H1 (cell line): Measurements from ENCODE around the gene TIAM2. TPM values are rescaled to one million over a fixed set of nuclear protein-coding genes. Genes with fewer than 3 reads are reported as not detected.

Experiments
- CHD2 ChIP-seq: IDR thresholded peaks from 2 replicates; pipeline ENCODE4 v1.6.1; 2012; ENCODE audit warnings: low read length, improper control_type of control experiment
- POU5F1 ChIP-seq: IDR thresholded peaks from 2 replicates; pipeline ENCODE4 v1.6.1; 2011; ENCODE audit warnings: low read depth, mild to moderate bottlenecking, low read length, moderate library complexity
- YY1 ChIP-seq: IDR thresholded peaks from 2 replicates; pipeline ENCODE4 v1.6.1; 2011; ENCODE audit warnings: low read depth, mild to moderate bottlenecking, low read length
- ZNF274 ChIP-seq: IDR thresholded peaks from 2 replicates; pipeline ENCODE4 v1.7.0; 2012; ENCODE audit warnings: low read length, borderline replicate concordance; ENCODE audit errors: extremely low read depth
- polyA plus RNA-seq, 7 experiments: library from polyadenylated mRNA; depleted of rRNA in 3 of 7; stranded (reverse) in 5 of 7; unstranded in 2 of 7; fragments of >200 nt in 5 of 7; fragments of 200-250 nt in 2 of 7; gene quantifications; 1 replicate in 5 of 7; 2 replicates in 1 of 7; 4 replicates in 1 of 7; pipeline versions ENCODE4 v1.2.1 to v1.2.3, GENCODE V29; 2011 to 2013; ENCODE audit warnings: missing spikeins in 2 of 7, mixed read lengths in 2 of 7
- total RNA-seq: library from RNA; stranded (reverse); fragmentation: NEBNext Ultra II Directional; extraction: Animal tissue kit (Norgen Biotek cat#: 25700); gene quantifications from 2 replicates; pipeline ENCODE4 v1.2.1, GENCODE V29; 2021
- TF ChIP-seq, protein P1 (sequence below): fragments of 300-600 bp; sonication (generic); IDR thresholded peaks from 2 replicates; pipeline ENCODE4 v1.7.1; 2012; ENCODE audit warnings: low read length, moderate library complexity, mild to moderate bottlenecking, inconsistent platforms; ENCODE audit not compliant: insufficient replicate concordance
- TF ChIP-seq, protein P2 (sequence below): IDR thresholded peaks from 2 replicates; pipeline ENCODE4 v1.6.1; 2012; ENCODE audit warnings: inconsistent platforms

Gene TIAM2
- total and polyA plus RNA-seq, 2 of the 8 experiments (the other 6 are each of a cell fraction or from before 2014, with no cell fraction given): 7.4 to 23.9 TPM

DNA sequence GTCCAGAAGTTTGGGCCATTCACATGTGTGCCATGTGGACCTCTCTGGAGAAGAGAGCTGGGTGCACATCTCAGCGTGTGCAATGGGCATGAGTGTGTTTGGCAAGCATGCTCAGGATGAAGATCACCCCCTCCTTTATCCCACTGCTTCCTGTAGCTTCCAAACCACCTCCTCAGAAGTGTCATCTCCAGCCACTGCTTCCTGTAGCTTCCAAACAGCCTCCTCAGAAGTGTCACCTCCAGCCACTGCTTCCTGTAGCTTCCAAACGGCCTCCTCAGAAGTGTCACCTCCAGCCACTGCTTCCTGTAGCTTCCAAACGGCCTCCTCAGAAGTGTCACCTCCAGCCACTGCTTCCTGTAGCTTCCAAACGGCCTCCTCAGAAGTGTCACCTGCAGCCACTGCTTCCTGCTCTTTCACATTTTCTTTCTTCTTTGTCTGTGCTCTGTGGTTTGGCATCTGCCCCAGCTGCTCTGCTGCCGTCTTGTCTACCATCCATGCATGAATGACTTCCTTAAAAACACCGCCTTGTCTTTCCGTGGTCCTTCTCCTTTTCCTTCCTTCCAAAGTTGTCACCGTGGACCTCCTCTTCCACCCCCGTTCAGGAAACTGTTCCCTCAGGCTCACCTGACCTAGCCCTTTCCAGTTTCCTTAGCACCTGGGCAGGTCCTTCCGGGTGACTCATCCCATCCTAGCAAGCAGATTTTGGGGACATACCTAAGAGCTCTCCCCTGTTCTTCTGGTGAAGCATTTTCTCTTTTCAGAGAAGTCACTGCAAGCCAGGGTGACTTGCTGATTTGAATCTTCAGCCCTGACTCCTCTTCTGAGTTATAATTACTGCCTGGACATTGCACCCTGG, 43.5 kb upstream of the TIAM2 start (continued):
- TF ChIP-seq, protein P1, sequence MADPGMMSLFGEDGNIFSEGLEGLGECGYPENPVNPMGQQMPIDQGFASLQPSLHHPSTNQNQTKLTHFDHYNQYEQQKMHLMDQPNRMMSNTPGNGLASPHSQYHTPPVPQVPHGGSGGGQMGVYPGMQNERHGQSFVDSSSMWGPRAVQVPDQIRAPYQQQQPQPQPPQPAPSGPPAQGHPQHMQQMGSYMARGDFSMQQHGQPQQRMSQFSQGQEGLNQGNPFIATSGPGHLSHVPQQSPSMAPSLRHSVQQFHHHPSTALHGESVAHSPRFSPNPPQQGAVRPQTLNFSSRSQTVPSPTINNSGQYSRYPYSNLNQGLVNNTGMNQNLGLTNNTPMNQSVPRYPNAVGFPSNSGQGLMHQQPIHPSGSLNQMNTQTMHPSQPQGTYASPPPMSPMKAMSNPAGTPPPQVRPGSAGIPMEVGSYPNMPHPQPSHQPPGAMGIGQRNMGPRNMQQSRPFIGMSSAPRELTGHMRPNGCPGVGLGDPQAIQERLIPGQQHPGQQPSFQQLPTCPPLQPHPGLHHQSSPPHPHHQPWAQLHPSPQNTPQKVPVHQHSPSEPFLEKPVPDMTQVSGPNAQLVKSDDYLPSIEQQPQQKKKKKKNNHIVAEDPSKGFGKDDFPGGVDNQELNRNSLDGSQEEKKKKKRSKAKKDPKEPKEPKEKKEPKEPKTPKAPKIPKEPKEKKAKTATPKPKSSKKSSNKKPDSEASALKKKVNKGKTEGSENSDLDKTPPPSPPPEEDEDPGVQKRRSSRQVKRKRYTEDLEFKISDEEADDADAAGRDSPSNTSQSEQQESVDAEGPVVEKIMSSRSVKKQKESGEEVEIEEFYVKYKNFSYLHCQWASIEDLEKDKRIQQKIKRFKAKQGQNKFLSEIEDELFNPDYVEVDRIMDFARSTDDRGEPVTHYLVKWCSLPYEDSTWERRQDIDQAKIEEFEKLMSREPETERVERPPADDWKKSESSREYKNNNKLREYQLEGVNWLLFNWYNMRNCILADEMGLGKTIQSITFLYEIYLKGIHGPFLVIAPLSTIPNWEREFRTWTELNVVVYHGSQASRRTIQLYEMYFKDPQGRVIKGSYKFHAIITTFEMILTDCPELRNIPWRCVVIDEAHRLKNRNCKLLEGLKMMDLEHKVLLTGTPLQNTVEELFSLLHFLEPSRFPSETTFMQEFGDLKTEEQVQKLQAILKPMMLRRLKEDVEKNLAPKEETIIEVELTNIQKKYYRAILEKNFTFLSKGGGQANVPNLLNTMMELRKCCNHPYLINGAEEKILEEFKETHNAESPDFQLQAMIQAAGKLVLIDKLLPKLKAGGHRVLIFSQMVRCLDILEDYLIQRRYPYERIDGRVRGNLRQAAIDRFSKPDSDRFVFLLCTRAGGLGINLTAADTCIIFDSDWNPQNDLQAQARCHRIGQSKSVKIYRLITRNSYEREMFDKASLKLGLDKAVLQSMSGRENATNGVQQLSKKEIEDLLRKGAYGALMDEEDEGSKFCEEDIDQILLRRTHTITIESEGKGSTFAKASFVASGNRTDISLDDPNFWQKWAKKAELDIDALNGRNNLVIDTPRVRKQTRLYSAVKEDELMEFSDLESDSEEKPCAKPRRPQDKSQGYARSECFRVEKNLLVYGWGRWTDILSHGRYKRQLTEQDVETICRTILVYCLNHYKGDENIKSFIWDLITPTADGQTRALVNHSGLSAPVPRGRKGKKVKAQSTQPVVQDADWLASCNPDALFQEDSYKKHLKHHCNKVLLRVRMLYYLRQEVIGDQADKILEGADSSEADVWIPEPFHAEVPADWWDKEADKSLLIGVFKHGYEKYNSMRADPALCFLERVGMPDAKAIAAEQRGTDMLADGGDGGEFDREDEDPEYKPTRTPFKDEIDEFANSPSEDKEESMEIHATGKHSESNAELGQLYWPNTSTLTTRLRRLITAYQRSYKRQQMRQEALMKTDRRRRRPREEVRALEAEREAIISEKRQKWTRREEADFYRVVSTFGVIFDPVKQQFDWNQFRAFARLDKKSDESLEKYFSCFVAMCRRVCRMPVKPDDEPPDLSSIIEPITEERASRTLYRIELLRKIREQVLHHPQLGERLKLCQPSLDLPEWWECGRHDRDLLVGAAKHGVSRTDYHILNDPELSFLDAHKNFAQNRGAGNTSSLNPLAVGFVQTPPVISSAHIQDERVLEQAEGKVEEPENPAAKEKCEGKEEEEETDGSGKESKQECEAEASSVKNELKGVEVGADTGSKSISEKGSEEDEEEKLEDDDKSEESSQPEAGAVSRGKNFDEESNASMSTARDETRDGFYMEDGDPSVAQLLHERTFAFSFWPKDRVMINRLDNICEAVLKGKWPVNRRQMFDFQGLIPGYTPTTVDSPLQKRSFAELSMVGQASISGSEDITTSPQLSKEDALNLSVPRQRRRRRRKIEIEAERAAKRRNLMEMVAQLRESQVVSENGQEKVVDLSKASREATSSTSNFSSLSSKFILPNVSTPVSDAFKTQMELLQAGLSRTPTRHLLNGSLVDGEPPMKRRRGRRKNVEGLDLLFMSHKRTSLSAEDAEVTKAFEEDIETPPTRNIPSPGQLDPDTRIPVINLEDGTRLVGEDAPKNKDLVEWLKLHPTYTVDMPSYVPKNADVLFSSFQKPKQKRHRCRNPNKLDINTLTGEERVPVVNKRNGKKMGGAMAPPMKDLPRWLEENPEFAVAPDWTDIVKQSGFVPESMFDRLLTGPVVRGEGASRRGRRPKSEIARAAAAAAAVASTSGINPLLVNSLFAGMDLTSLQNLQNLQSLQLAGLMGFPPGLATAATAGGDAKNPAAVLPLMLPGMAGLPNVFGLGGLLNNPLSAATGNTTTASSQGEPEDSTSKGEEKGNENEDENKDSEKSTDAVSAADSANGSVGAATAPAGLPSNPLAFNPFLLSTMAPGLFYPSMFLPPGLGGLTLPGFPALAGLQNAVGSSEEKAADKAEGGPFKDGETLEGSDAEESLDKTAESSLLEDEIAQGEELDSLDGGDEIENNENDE: no peak
- TF ChIP-seq POU5F1 (no peak), YY1 (no peak), CHD2 (no peak), ZNF274 (no peak)
- TF ChIP-seq, protein P2, sequence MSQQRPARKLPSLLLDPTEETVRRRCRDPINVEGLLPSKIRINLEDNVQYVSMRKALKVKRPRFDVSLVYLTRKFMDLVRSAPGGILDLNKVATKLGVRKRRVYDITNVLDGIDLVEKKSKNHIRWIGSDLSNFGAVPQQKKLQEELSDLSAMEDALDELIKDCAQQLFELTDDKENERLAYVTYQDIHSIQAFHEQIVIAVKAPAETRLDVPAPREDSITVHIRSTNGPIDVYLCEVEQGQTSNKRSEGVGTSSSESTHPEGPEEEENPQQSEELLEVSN: no peak
